GM18519 (cell line): ENCODE measurements around the gene CACNA1I.
"Not testable (repeated sequence)": the region's sequence is repeated elsewhere in the genome, so short reads cannot be mapped to it uniquely, and the experiment has no call there.

ENCODE experiments used
- ATAC-seq: cut with Tn5 transposase; IDR thresholded peaks from one replicate; pipeline ENCODE4 v1.9.1; 2021; ENCODE audit warnings: mild to moderate bottlenecking, moderate library complexity; ENCODE audit not compliant: unreplicated experiment, low FRiP score

The CACNA1I gene

DNA sequence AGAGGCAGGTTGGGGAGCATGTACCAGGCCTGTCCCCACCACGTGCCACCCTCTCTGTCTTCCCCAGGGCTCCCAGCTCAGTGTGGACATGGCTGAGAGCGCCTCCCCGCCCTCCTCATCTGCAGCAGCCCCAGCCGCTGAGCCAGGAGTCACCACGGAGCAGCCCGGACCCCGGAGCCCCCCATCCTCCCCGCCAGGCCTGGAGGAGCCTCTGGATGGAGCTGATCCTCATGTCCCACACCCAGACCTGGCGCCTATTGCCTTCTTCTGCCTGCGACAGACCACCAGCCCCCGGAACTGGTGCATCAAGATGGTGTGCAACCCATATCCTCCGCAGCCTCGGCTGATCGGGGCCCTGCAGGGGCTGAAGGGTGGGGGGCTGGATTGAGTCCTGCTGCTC, at the start of gene CACNA1I:
TSS of gene CACNA1I (plus strand) at position 89 of the 400 bp plus-strand sequence. CDS start at position 89, 0 bp downstream.
- no peak for ATAC-seq

DNA sequence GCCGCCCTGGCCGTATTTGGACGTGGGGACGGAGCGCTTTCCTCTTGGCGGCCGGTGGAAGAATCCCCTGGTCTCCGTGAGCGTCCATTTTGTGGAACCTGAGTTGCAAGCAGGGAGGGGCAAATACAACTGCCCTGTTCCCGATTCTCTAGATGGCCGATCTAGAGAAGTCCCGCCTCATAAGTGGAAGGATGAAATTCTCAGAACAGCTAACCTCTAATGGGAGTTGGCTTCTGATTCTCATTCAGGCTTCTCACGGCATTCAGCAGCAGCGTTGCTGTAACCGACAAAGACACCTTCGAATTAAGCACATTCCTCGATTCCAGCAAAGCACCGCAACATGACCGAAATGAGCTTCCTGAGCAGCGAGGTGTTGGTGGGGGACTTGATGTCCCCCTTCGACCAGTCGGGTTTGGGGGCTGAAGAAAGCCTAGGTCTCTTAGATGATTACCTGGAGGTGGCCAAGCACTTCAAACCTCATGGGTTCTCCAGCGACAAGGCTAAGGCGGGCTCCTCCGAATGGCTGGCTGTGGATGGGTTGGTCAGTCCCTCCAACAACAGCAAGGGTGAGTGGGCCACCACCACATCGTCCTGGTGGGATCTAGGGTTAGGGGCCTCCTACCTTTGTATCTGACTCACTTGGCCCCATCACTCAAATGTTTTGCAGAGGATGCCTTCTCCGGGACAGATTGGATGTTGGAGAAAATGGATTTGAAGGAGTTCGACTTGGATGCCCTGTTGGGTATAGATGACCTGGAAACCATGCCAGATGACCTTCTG, 49.3 kb upstream of the CACNA1I start:
- not testable (repeated sequence) for ATAC-seq

DNA sequence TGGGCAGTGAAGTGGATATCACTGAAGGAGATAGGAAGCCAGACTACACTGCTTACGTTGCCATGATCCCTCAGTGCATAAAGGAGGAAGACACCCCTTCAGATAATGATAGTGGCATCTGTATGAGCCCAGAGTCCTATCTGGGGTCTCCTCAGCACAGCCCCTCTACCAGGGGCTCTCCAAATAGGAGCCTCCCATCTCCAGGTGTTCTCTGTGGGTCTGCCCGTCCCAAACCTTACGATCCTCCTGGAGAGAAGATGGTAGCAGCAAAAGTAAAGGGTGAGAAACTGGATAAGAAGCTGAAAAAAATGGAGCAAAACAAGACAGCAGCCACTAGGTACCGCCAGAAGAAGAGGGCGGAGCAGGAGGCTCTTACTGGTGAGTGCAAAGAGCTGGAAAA, 48.5 kb upstream of the CACNA1I start:
- ATAC-seq = not testable (repeated sequence)

DNA sequence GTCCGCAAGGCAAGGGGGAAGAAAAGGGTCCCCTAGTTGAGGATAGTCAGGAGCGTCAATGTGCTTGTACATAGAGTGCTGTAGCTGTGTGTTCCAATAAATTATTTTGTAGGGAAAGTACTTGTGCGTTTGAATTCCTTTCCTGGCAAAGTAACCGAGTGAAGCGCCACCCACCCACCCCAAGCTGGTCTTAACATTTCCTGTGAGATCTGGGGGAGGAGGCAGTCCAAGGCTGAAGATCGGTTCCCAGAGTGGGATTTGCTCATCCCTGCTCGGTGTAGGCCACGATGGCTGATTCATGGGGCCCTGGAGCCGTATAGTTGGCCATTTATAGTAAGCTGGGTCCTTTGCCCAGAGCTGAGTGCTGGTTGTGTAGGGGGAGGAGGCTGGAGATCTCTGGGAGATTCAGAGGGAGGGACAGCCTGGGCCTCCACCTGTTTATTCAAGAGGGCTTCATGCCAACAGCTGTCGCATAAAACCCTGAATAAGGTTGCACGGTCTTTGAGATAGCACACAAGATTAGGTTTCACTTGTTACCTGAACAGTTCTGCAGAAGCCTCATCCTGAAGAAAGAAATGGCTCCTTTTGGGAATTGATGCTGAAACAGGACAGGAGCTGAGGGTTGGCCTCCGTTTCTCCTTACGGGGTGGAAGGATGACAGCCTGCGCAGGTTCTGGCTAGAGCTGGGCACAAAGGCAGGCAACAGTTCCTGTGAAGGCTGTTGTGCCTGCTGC, 47.8 kb upstream of the CACNA1I start:
- ATAC-seq = no peak

DNA sequence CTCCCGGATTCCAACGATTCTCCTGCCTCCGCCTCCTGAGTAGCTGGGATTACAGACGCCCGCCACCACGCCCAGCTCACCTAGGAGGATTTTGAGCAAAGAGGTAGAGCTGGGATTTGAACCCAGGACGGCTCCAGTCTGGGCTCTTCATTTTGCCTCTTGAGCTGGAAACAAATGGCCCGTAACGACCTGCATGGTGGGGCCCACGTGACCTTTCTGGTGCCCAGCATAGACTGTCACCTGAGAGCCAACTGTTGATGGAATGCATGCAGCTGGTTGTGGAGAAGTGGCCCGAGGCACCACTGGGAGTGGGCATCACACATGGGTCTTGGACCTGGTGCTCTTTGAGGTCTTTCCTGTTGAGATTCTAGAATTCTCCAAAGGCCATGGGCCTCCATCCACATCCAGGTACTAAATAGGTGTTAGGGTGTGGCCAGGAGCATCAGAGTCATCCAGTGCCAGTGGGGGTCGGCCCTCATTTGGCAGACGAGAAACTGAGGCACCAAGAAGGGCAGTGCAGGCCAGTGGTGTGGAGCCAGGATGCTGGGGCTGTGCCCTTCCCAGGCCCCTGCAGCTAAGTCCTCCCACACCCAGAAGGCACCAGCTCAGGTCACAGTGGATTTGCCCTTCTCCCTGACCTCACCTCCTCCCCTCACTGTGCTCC, 46.3 kb upstream of the CACNA1I start:
- no peak for ATAC-seq

DNA sequence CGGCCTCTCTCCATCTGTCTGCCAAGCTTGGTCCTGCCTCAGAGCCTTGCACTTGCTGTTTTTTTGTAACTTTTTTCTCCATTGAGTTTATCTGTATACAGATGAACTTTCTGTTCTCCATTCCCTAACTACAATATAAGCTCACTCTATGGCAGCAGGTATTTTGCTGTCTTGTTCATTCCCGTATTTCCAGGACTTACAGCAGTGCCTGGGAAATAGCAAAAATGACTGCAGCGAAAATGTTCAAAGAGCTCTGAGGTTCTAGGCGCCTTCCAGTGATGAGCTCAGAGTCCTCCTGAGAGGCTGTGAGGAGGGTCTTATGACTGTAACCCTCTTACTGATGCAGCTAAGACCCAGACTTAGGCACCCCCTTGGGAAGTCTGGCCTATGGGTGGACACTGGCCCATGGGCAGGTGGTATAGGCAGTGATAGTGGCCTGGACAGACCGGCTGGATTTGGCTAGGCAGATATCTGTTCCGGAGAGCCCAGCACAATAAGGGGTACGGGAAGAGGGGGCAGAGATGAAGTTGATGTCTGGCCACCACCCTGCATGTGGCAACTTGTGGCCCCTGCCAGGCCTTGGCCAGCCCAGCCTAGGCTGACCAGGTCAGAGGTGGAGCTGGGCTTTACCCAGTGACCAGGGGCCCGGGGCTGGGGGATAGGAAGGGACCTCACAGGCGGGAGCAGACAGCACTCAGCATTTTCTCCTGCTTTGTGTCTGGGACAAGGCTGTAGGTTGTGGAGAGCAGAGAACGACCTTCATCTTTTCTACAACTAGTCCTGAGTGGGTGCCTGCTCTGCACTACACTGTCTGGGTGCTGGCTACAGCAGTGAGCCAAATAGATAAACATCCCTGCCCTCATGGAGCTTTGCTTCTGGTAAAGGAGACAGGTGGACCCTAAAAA, 45.5 kb upstream of the CACNA1I start:
- no peak for ATAC-seq

DNA sequence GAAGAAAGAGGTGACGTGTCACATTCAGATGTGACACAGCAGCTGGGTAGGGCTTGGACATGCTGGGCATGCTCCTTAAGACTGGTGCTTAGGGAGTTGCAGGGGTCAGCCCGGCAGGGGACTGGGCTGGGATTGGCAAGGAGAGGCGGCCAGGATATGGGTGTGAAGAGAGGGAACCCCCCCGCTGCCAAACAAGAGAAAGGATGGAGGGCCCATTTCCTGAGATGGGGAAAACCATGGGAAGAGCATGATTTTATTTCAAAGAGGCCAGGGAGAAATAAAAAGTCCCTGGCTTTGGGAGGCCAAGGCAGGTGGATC, 44.9 kb upstream of the CACNA1I start:
- ATAC-seq = no peak

DNA sequence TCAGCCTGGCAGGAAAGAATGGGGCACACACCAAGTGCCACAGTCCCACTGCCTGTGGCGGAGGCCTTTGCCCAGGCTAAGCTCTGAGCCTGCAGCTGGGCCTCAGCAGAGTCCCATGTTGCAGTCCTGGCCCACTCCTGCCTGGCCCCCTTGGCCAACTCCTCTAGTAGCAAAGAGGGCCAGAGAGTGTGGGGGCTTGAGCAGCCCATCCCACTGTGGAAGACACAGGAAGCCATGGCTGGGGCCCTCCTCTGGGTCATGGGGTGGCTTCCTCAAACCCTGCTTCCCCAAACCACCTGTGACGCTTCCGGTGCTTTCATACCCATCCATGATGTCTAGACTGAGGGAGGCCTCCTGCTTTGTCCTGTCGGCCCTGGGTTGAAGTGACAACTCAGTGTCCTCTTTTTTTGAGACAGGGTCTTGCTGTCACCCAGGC, 43.8 kb upstream of the CACNA1I start:
- no peak for ATAC-seq

DNA sequence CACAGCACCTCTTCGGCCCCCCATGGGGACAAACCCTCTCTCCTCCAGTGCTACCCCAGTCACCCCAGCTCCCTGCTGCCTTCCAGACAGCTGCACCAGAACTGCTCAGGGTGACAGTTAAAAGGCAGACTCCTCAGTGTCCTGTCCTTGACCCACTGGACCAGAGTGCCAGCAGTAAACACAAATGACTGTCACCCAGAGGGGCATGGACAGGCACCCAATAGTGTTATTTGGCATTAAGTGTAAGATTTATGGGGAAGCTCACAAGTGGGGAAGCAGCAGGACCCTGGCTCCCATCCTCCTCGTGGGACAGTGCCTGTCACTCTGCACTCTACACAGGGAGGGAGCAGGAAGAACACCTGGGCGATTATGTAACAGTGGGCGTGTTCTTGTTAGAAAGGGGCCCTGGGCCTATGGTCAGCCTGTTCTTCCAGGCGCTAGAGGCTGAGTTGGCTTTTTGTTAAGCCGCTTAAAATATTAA, 43.0 kb upstream of the CACNA1I start:
- ATAC-seq = no peak

DNA sequence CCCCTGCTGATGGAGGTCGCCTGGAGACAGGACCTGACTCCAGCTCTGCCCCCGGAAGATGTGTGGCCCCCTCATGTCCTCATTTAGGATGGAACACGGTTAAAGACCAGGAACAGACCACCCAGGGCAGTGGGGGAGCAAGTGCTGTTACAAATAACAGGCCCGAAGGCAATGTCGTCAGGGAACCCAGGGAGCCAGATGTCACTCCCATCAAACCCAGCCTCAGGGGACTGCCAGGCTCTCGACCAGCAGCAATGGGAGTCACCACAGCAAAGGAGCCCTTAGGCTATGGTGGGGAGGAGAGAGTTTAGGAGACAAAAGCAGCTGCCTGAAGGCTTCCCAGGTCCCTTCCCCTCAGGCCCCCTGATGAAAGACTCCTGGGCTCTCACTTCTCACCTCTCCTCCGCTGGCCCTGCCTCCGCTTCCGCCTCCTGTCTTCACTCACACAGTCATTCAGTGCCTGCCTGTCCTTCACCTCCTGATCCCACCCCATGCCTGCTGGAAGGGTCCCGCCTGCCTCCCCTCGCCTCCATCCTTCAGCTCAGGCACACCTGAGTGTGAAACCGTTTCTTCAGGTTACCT, 42.4 kb upstream of the CACNA1I start:
- no peak for ATAC-seq

DNA sequence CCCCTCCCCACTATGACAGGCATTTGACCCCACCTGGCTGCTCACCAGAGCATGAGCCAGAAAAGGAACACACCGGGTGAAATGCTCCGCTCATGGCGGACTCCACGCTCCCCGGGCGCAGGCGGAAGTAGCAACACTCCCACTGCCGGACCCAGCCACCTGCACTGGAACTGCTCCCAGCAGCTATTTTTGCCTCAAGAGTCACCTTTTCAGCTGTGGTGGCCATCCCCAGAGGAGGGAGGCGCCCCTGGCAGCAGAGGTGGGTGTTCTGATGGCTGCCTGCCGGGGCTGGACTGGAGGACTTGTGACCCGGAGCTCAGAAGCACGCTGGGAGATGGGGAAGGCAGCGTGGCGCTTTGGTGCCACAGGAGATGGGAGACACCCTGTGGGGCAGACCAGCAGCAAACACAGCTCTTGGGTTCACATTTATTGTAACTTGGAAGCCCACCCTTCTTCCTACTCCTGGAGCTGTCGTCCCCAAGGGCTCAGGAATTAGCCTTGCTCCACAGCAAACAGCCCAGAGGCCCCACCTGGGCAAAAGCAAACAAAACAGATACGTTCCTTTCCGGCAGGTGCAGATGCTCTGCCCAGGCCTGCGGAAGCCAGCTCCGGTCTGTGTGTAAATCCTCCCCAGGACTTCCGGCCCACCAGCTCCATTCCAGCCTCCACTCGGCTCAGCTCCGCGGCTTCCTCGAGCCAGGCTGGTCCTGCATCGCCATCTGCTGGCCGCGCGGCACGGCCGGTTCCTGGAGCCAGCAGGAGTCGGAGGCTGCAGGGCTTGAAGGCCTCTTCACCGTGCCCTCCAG, 41.7 kb upstream of the CACNA1I start:
- ATAC-seq = no peak

DNA sequence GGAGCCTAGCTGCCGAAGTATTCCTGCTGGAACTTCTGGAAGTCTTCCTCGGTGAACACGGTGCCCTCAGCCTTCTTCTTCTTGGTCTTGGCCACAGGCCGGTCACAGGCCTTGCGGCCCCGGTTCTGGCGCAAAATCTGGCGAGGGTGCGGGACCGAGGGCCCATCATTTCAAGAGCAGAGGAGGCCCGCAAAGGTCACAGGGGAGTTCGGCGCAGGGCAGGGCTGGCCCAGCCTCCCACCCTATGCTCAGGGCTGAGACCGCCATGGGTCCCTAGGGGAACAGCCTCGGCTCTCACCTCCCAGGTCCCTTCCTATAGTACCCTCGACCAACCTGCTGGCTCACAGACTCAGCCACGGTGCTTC, 41.1 kb upstream of the CACNA1I start:
- ATAC-seq = no peak

DNA sequence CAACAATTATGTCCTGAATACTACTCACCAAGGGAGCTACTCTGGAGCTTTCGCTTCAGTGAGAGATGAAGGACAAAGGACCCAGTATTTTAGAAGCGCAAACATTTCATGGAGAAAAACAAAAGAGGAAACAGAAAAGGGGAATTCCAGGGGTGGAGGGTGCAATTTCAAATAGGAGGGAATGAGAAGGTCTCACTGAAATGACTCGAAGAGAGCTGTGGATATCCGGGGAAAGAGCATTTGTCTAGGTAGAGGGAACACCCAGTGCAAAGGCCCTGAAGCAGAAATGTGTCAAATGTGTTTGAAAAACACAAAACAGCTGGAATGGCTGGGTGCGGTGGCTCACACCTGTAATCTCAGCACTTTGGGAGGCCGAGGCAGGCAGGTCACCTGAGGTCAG, 40.4 kb upstream of the CACNA1I start:
- no peak for ATAC-seq

DNA sequence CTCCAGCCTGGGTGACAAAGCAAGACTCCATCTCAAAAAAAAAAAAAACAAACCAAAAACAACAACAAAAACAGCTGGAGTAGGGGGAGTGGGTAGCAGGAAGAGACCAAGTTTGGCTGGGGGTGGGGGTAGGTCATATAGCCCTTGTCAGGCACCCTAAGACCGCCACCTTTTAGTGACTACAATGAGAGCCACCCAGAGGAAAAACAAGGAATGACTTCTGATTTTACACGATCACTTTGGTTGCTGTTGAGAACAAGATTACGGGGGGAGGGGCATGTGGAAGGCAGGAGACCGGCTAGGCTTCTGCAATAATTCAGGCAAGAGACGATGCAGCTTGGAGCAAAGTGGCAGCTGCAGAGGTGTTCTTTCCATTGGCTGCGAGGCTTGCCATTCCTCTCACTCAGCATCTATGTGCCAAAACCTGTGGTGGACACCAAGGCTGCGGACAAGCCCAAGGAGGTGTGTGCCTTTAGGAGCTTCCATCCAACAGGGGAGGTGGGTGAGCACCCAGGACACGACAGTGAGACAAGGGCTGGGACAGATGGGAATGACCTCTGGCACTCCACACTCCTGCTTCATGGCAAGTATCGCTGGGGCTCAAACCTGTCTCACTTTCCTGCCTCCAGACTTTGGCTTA, 39.7 kb upstream of the CACNA1I start:
- ATAC-seq = no peak

DNA sequence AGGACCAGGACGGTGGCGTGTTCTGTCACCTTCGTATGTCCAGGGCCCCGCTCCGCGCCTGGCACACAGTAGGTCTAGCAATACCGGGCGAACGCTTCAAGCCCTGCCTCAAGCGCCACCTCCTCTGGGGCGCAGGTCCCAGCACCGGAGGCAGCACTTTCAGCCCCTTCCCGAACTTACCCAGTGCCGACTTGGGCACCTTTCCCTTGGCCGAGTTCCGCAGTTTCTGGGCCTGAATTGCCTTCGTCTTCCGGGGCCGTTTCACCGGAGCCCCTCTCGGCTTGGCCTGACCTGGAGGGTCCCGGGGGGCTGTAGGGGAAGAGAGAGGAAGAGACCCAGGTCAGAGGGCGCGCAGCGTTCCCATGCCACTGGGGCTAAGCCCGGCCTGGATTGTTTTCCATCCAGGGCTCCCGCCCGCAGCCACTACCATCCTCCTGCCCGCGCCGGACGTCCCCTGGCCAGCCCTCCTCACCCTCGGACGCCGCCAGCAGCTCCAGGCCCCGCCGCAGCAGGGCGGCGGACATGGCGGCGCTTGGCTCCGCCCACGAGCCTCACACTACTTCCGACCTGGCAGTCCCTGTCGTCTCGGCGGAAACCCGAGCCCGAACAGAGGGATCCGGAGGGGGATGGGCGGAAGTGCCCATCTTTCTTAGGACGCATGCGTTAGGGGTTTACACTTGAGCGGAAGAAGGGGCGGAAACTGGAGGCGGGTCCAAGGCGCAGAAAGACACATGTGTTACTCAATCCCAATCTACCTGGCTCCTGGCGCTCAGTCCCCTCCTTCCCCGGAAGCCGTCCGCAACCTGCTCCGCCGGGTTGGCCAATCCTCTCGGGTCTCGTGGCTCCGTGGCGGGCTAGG, 38.1 kb upstream of the CACNA1I start, which contains the start of gene RPS19BP1:
TSS of gene RPS19BP1 (minus strand) at position 534 of the 859 bp plus-strand sequence. CDS start at position 524, 10 bp downstream.
- peak; percentile 56 for ATAC-seq

DNA sequence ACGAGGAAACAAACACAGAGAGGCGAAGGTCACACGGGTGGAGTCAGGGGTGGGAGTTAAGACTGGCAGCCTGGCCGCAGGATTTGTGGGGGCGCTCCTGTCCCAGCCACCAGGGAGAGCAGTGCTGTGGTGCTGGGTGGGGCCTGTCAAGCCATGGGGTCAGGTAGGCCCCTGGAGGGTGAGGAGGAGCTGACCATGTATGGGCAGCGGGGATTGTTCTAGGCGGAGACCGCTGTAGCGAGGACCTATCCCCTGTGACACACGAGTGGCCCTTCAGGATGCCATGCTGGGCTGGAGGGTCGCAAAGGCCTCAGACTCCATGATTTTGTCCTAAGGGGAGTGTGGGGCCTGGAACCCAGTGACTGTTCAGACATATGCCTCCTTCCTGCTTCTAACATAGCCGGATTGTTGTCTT, 36.5 kb upstream of the CACNA1I start:
- no peak for ATAC-seq

DNA sequence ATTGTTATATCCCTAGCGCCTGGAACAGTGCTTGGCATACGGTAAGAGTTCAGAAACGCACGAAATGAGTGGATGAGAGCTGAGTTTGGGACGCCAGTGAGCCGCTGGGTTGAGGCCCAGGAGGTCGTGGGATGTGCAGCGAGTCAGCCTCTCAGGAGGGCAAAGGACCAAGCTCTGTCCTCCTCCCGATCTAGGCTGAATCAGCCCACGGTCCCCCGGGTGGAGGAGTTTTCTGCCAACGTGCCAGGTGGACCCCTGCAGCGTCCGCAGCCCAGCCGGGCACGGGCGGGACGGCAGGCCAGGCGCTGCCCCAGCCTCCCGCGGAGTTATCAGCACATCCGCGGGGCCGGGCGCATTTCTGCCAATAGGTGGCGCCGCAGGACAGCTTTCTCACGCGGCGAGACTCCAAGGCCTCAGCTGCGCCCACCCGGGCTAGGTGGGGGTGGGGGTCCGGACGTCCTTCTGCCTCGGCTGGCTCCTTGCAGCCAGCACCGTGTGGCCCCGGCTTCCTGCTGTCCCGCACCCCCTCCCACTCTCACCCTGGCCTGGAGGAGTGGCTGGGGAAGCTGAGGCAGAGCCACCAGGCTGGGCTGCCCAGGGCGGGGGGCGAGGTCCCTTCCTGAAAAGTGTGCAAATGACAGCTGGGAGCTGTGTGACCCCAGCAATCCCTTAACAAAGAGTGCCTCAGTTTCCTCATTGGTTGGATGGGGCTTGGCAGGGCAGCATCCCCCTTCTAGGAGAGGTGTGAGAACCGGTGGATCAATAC, 35.8 kb upstream of the CACNA1I start:
- no peak for ATAC-seq
